NCI-H748 treated with DMSO at 0.1 percent for 48 hours (cell line): ENCODE results near the gene CHAF1A.

Source experiments
- DNase-seq: peaks from one replicate; lab custom pipeline; 2025; lab: John Stamatoyannopoulos, UW

CHAF1A gene

DNA sequence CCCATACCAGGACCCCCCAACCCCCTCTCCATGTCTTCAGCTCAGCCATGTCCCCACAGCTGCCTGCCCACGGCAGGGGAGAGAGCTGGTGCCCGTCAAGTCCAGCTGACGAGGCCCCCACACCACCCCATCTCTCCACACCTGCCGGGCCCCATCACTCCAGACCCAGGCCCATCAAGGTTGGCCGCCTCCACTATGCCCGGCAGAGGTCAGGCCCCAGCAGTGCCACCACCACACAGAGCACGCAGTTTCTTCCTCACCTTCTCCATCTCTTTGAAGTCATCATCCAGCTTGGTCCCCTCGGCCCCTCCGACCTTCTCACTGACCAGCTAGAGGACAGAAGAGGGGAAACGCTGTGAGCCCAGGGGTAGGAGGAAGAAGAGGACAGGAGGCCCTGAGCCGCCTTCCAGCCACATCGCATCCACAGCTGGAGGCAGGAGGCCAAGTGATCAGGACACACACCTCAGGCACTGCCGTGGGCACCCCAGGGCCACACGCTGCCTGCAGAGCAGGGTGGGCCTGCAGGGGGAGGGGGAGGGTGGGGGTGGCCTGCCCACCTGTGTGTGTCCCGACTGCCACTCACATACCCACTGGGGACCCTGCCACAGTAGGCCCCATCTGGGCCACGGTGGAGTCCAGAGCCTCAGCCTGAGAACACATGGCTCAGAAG is 35.6 kb upstream of the CHAF1A start:
- no peak for DNase-seq

DNA sequence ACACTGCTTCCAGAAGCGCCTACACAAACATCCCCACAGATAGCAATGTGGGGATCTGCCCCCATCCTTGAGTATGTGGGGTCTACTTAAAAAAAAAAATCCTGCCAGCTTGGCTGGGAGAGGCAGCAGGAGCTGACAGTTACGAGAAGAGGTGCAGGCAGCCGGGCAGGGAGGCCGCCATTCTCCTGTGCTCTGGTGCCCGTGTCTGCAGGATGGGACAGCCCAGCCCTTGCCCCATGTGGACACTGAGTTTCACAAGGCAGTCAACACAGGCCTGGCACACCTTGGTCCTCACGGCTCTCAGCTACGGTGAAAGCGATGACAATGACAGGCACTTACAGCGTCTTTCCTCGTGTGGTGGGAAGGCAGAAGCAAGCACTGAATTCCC is 35.1 kb upstream of the CHAF1A start:
- DNase-seq: no peak

GRCh38 chr19:4367781-4368127 is 34.7 kb upstream of the CHAF1A start:
- DNase-seq: no peak

DNA sequence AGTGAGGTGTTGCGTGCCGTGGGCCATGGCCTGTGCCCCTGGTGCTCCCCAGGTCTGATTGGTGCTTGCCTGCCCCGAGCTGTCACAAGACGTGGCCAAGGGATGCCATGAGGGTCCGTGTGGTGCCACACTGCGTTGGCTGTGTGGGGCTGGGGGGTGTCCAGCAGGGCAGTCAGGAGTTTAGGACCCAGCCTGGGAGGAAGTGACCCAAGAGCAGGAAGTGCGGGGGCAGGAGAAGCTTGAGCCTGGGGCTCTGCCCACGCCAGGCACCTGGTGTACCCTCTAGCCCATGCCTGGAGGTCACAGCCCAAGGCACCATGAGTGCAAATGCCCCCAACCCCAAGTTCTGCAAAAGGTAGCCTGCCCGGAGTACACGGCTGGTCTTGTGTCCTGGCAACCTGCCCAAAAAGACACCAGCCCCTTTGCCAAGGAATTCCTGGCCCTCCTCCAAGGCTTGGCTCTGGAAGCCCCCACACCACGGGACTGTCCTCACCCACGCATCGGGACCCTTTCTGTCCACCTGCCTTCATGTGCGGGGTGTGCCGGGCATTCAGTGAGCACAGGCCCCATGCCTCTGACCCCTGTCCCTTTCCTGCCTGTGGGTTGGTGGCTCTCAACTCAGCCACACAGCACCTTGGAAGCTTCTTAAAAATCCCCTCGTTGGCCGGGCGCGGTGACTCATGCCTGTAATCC is 34.2 kb upstream of the CHAF1A start:
- DNase-seq: no peak

DNA sequence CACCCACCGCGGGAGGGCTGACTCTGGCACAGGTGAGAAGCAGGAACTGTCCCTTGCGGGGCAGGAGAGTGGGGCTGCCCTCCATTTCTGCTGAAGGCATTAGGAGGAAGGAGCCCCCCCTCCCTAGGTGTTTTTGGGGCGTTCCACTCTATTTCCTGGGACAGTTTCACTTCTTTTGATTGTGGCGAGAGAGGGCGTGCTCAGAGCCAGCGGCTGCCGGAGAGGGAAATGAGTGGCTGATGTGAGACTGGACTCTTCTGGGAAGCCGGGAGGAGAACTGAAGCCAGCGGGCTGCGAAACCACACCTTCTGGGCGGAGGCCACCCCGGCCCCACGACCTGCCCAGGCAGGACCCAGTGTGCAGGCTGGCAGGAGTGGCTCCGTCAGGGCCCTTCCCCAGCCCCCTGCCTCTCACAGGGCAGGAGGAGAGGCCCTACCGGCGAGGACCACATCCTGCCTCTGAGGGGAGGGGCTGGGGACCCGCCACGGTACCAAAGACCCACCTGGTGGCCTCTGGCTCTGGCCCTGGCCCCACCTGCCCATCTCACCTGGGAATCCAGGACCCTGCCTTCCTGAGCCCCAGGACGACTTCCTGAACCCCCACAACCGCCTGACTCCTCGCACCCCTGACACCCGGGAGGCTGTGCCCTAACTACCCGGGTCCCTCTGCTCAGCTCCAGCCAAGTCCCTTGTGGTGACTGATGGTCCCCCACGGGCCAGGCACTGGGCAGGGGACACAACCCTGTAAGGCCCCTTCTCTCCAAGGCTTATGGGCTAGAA is 33.1 kb upstream of the CHAF1A start:
- no peak for DNase-seq

GRCh38 chr19:4369888-4370260 is 32.6 kb upstream of the CHAF1A start:
- DNase-seq: no peak

DNA sequence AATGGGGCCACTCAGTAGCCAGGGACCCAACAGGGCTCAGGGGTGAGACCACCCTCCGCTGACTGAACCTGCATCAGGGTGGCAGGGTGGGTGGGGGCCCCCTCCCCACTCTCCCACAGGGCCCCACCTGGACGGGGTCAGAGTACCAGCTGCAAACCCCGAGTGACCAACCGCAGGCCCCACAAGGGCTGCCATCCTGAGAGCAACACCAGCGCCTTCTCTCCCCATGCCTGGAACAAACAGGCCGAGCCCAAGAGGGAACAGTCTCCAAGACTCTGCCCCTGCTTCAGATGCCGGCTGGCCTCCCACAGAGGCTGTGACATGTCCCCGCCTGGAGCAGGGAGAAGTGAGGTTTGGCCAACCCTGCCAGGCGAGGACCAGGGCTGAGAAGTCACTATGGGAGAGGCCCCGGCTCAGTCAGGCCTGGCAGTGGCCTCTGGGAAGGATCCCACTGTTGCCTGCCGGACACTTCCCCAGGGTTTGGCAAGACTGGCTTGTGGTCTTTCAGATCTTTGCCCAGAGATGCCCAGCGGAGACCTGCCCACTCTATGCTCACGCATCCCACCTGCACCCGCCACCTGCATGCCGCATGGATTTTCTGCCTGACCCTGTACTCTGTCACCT is 31.9 kb upstream of the CHAF1A start:
- no peak for DNase-seq

DNA sequence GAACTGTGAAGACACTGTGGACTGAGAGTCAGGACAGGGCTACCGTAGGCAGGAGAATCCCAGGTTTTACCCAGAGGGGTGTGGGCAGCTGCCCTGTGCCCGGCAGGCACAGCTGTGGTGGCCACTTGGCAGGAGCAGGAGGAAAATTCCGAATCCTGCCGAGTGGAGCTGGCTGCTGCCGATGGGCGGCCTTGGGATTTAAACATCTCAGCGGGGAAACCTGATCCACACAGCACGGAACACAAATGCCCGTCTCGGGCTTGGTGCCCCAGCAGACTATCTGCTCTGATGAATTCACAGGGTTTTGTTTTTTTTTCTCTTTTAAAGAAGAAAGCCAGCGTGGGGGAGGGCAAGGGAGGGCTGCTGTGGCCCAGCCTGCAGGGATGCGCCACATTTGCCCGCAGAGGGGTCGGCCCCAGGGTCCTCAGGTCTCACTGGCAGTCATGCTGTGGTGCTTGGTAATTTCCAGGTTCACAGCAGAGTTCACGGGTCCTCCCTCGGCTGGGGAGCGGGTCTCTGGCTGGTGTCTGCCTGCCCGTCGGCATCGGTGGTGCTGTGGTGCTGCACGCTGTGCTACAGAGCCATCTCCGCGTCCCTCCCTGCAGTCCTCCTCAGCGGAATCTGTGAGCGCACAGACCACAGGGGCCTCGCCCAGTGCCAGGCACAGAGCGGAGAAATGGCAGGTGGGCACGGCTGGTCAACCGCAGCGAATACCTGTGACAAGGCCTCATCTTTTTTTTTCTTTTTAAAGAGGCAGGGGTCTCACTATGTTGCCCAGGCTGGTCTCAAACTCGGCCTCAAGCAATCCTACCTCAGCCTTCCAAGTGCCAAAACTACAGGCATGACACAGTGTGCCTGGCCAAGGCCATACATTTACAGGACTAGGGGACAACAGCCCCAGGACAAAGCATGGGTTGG is 30.9 kb upstream of the CHAF1A start:
- no peak for DNase-seq

GRCh38 chr19:4372165-4373012 is 30.1 kb upstream of the CHAF1A start:
- DNase-seq: no peak

- DNase-seq: no peak
Measured at GRCh38 chr19:4373013-4373367, 29.4 kb upstream of the CHAF1A start.

DNA sequence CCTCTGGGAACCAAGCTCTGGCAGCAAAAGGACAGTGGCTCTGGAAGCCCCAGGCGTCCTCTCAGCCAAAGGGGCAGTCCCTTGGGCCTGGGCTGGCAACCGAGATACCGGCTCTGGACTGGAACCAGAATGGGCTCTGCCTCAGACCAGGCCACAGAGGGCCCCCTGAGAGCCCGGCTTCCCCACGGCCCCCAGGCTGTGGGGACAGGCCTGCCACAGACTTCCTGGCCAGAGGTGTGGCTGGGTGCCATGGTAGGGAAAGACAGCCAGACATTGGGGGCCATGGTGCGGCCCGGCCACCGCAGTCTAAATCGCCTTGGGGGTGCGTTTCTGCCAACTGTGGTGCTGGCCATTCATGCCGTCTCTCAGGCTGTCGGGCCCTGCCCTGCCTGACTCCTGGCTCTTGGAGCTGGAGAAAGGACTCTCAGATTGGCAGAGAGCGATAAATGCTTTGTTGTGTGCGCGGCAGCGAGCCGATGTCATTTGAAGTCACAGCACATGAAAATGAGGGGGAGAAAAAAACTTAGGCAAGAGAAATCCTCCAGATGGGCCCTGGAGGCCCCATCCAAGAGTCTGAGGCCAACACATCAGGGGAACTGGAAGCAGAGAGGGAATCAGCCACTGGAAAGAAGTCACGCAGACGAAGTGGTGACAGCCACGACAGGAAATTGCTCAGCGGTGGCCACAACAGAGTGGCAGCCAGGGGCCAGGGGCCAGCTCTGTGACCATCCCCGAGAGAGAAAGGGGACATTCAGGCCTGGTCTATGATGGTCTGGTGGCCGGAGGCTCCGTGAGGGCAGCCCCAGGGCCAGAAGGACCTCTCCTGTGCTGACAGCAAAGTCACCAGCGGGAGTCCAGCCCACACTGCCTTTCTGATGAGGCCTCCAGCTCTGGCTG is 28.6 kb upstream of the CHAF1A start:
- DNase-seq: no peak

- DNase-seq: no peak
Measured at GRCh38 chr19:4374498-4375163, 27.8 kb upstream of the CHAF1A start.

DNA sequence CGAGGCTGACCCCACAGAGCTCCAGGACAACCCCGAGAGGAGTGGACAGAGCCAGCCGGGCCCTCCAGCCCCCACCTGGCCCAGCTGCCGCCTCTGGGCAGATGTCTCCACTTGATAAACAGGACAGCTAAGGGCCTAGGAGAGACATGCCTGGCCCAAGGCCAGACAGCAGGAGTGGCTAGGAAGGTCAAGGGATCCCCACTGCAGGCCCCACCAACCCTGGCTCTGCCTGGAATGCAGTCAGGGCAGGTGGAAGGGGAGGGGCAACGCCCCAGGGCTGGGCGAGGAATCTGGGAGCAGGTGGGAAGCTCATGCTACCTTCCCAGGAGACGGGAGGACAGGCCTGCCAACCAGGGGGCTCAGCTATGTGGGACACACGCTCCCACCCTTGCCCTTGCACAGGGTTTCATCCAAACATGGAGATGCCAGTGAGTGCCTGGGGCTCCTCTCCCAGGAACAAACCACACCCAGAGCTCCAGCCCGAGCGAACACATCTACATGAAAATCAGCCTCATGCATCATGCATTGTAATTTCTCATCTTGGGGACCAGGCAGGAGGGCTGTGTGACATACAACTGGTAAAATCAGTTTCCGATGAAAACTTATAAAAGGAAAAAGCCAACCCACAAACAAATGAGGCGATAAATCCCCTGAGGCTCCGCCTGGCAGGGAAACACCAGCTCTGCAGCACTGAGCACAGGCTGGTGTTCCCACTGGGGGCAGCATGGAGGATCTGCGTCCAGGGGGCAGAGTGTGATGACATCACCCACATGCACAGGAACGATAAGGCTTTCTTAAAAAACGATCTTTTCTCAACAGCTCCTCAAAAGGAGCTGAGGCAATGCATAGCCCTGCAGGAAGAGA is 27.0 kb upstream of the CHAF1A start:
- DNase-seq: no peak

DNA sequence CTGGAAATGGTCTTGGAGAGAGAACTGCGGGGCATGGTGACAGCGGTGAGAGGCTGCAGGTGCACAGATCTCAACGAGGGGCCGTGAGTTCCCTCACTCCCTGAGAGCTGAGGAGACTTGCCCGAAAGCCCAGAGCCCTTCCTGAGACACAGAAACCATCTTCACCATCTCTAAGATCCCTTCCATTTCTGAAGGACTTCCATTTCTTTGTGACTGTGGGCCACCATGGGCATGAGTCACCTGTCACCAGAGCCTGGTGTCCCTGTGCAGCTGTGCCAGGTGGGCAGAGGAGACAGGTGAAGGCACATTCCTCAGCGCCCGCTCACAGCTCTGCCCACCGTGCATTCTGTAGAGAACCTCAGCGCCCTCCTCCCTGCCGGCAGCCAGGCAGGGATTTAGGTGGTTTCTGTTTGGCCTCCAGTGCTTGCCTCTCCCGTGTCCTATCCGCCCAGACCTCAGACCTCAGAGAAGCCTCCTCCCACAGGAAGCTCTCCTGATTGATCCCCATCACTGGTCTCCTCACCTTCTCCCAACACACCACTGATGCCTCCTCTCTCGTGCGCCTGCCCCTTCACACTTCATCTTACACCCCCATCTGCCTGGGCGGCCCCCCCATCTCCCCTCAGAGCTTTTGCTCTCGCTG is 26.3 kb upstream of the CHAF1A start:
- no peak for DNase-seq

DNA sequence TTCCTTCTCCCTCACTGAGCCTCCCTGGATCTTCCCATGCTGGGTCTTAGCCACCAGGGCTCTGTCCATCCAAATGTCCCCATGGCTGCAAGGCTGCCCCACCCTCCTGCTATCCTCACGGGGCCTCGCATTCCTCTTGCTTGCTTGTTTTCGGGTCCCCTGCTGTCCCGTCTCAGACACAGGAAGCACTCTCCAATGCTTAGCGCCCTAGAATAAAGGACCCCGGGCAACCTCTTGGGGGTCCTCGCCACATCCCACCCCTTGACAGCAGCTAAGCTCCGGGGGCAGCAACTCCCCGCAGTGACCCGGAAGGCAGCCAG is 25.8 kb upstream of the CHAF1A start:
- no peak for DNase-seq

- DNase-seq: no peak
Measured at GRCh38 chr19:4376991-4377781, 25.3 kb upstream of the CHAF1A start.

DNA sequence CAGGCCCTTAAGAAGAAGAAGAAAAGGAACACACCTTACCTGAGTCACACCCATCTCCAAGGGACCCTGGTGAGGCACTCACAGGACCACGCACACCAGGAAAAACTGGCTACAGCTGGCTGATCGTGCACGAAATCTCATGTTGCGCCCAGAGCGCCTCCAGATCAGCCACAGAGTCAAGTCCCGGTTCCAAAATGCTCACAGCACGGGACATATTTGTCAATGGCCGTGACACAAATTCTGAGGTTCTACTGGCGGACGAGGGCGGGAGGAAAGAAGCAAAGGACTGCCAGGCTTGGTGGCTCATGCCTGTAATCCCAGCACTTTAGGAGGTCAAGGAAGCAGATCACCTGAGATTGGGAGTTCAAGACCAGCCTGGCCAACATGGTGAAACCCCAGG is 23.6 kb upstream of the CHAF1A start:
- DNase-seq: no peak
